ENCODE measurements around the gene ZNF10. TPM values are rescaled to one million over a fixed set of nuclear protein-coding genes. Genes with fewer than 3 reads are reported as not detected.
A peak's percentile ranks its signal among the peaks of the same experiment; 100 is the strongest.

ZNF10 gene
- total and polyA plus RNA-seq, 12 donors = 3.5 to 25.2 (median 10.8) TPM

GRCh38 chr12:133120385-133121191, 9.8 kb upstream of the ZNF10 start:
- TF ChIP-seq CTCF (IDR thresholded peaks at IDR 0.05) (no peak), POLR2A (IDR thresholded peaks at IDR 0.05) (no peak)
- Histone ChIP-seq H3K9me3 (replicated peaks in 1 of 3) (peaks cover 8 to 97% (median 25%) of the 10 kb centered on the region in 3 donors), H3K36me3 (replicated peaks in 1 of 2) (no peaks in the 10 kb centered on the region), H3K27me3 (no peaks in the 10 kb centered on the region), H3K4me1 (replicated peaks in 1 of 2) (no peaks in the 10 kb centered on the region), H3K27ac (no peak overlapping the region), H3K4me3 (peak overlapping the region in 1 of 4 donors; percentile 10)
- no peak for DNase-seq
- intact Hi-C loops (cut with DNase I) = no loop called here
- 88 to 97% (median 92%) methylated on average over 3 of the region's 3 CpGs for WGBS, 4 donors

GRCh38 chr12:133124674-133125073, 5.8 kb upstream of the ZNF10 start:
- H3K4me1 ChIP-seq (replicated peaks in 1 of 2) = no peaks in the 10 kb centered on the region
- no peak for DNase-seq
- intact Hi-C loops (cut with DNase I) = no loop called here
- H3K9me3 ChIP-seq (replicated peaks in 1 of 3) = peaks cover 4 to 84% (median 22%) of the 10 kb centered on the region in 3 donors
- TF ChIP-seq POLR2A (IDR thresholded peaks at IDR 0.05) (no peak), CTCF (IDR thresholded peaks at IDR 0.05) (no peak)
- no peak overlapping the region for H3K4me3 ChIP-seq
- H3K27me3 ChIP-seq = no peaks in the 10 kb centered on the region
- 92 to 98% (median 96%) methylated on average over 2 of the region's 2 CpGs for WGBS, 4 donors
- H3K27ac ChIP-seq = no peak overlapping the region
- H3K36me3 ChIP-seq (replicated peaks in 1 of 2) = no peaks in the 10 kb centered on the region

GRCh38 chr12:133129368-133130037, 924 bp upstream of the ZNF10 start:
- WGBS, 4 donors = 16 to 35% (median 26%) methylated on average over 17 to 26 of the region's 26 CpGs

More at GRCh38 chr12:133129368-133130037, 924 bp upstream of the ZNF10 start:
- DNase-seq = peak in 4 of 7 donors; percentile 19 to 62 (median 26)
- peak overlapping the region; percentile 75 to 97 (median 91) for H3K27ac ChIP-seq
- intact Hi-C loops (cut with DNase I) = no loop called here
- H3K36me3 ChIP-seq (replicated peaks in 1 of 2) = no peaks in the 10 kb centered on the region
- H3K9me3 ChIP-seq (replicated peaks in 1 of 3) = peaks cover 4 to 44% (median 6%) of the 10 kb centered on the region in 3 donors
- no peaks in the 10 kb centered on the region for H3K27me3 ChIP-seq
- TF ChIP-seq CTCF (IDR thresholded peaks at IDR 0.05) (no peak), POLR2A (IDR thresholded peaks at IDR 0.05) (no peak)
- H3K4me1 ChIP-seq (replicated peaks in 1 of 2) = peaks cover 8 to 12% of the 10 kb centered on the region in 2 donors
- H3K4me3 ChIP-seq = peak overlapping the region; percentile 10 to 82 (median 77)
